ENCODE results near the gene FASTK. TPM values are rescaled to one million over a fixed set of nuclear protein-coding genes. Genes with fewer than 3 reads are reported as not detected.

Gene FASTK
- total RNA-seq, 1 donor from 2014 or later = 63.1 TPM

GRCh38 chr7:151068069-151068773 lies 12.4 kb downstream of the FASTK start:
- peak; percentile 75 for DNase-seq (ENCODE audit: low spot score)

DNA sequence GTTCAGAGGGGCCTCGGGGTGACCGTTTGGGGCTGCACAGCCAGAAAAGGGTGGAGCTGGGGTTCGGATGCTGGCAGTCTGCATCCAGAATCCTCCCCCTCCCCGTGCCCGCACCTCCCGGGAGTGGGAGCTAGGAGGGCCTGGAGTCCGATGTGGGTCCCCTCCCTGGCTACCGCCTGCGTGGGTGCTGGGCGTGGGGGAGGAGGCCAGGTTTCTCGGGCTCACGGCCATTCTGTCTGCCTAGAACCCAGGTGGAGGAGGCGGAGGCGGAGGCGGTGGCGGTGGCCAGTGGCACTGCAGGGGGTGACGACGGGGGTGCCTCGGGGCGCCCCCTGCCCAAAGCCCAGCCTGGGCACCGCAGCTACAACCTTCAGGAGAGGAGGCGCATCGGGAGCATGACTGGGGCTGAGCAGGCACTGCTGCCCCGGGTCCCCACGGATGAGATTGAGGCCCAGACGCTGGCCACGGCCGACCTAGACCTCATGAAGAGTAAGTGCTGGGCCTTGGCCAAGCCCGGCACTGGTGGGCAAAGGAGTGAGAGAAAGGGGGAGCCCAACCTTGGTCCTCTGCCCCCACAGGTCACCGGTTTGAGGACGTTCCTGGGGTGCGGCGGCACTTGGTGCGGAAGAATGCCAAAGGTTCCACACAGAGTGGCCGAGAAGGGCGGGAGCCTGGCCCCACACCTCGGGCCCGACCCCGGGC lies 14.2 kb downstream of the FASTK start:
- no peak for DNase-seq (ENCODE audit: low spot score)

DNA sequence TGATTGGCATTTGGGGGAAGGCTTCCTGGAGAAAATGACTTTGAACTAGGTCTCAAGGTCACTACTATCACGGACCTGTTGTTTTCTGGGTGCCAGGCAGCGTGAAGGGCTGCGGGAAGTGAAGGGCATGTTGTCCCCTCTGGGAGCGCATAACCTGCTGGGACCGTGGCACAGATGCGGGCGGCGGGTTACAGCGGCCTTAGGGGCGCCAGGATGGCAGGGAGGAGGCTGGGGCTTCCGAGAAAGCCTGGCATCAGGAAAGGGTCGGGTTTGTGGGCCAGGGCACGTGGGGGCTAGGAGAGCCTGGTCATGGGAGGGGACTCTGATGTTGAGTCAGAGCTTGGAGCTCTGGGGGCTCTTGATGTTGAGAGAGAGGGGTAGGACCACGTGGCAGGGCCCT lies 15.1 kb downstream of the FASTK start:
- DNase-seq (ENCODE audit: low spot score) = no peak

- DNase-seq (ENCODE audit: low spot score) = no peak
These were observed 15.6 kb downstream of the FASTK start for GRCh38 chr7:151064993-151065392.

DNA sequence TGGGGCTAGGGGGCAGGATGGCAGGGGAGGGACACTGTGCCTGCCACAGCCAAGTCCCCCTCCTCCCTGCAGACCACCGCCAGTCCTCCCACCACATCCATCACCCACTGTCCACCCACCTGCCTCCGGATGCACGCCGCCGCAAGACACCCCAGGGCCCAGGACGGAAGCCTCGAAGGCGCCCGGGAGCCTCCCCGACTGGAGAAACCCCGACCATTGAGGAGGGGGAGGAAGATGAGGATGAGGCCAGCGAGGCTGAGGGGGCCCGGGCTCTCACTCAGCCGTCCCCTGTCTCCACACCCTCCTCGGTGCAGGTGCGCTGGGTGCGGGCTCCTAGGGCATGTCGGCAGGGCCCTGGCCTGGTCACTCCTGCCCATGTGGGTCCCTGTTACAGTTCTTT lies 16.2 kb downstream of the FASTK start:
- DNase-seq (ENCODE audit: low spot score) = no peak

DNA sequence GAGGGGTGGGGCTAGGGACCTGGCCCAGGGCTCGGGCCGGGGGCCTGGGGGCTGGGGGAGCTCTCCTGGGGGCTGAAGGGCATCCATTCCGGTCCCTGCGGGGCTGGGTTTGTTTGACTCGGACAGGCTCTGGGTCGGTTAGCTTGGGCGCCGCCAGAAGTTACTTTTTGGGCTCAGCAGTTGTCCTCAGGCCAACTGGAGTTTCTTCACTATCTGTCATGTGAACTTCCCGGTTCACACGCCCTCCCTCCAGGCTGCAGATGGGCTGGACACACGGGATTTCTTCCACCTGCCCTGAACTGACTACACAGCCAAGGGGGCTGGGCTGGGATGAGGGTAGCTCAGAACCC lies 17.4 kb downstream of the FASTK start:
- DNase-seq (ENCODE audit: low spot score) = peak; percentile 64

DNA sequence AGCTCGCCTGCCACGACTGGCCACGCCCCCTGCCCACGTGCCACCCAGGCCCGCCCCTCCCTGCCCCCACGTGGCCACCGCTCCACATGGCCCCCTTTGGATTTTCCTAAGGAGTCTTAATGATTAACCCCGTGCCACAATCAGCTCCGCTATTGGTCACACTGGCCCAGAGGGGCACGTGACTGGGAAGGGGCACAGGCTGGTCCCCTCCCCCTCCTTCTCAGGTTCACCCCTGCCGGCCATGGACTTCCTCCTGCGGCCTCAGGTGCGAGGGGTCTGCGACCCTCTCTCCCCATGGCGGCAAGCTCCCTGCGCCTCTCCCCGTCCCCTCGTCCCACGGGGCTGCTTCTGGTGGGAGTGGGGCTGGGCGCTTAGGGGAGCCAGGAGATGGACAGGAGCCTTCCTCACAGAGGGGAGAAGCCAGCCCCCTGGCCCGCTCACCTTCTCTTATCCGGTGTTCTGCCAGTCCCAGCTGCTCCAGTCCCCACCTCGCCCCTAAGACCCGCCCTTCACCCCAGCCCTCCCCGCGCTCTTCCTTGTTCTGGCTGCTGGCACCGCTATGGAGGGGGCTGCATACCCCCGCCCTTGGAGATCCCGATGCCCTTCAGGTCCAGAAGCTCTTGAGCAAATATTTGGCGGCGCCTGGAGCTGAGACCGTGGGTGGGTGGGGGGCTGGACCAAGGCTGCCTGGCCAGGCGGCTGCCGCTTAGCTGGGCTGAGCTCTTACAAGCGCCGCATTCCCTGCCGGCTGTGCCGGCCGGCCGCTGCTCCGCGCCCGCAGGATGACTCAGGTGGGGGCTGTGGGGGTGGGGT lies 18.0 kb downstream of the FASTK start:
- peak; percentile 59 for DNase-seq (ENCODE audit: low spot score)

DNA sequence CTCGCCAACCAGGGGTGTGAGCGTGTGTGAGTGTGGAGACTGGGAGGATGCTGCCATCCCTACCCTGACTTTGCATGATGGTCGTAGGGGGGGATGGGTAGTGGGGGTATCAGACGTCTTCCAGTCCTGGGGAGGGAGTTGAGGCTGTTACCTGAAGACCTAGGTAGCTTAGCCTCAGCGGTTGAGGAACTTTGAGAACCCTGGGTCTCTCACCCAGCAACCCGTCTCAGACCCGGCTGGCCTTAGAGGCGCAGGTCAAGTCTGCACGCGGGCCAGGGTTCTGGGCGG lies 18.6 kb downstream of the FASTK start:
- DNase-seq (ENCODE audit: low spot score) = no peak

DNA sequence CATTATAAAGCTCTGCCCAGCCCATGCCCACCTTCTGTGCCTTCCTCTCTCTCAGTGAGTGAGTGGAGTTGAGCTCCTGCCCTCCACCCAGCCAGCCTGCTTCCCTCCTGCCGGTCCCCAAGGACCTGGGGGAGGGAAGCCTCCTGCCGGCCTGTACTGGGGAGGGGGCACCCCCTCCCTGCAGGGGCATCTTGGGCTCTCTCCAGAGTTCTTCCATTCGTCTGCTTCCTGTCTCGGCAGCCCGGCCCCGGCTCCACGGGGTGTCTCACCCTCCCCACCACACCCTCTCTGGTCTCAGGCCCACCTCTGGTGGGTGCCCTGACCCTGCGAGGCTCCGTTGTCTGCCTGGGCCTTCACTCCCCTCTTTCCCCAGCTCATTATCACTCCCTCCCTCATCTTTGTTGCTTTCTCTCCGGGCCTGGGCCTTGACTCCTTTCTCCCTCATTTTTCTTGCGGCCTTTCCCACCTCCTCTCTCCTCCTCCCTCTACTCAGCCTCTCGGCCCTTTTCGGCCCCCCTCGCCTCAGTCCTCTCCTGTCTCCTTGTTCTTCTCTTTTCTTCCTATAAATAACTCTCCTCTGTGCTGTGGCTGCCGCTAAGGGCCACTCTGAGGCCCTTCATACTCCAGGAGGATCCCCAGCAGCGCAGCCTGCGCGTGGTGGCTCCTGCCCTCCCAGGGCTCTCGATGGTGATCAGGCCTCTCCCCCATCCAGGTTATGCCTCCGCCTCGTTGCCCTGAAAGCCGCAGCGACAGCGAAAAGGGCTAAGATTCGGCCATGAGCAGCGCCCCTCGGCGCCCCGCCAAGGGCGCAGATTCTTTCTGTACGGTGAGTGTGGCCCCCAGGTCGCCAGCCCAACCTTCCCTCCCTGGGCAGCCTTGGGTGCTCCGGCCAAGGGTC lies 19.1 kb downstream of the FASTK start:
- peak; percentile 36 for DNase-seq (ENCODE audit: low spot score)

- DNase-seq (ENCODE audit: low spot score) = peak; percentile 44
These were observed 20.0 kb downstream of the FASTK start for GRCh38 chr7:151060416-151061212.

GRCh38 chr7:151060113-151060415 lies 20.5 kb downstream of the FASTK start:
- no peak for DNase-seq (ENCODE audit: low spot score)

GRCh38 chr7:151059367-151060112 lies 21.1 kb downstream of the FASTK start, which contains the start of gene SLC4A2:
SLC4A2 (plus strand) TSS chr7:151059589; CDS start chr7:151061988, 2,399 bp downstream.
- DNase-seq (ENCODE audit: low spot score) = peak; percentile 90

- DNase-seq (ENCODE audit: low spot score) = peak; percentile 38
These were observed 21.7 kb downstream of the FASTK start for GRCh38 chr7:151058781-151059366.

DNA sequence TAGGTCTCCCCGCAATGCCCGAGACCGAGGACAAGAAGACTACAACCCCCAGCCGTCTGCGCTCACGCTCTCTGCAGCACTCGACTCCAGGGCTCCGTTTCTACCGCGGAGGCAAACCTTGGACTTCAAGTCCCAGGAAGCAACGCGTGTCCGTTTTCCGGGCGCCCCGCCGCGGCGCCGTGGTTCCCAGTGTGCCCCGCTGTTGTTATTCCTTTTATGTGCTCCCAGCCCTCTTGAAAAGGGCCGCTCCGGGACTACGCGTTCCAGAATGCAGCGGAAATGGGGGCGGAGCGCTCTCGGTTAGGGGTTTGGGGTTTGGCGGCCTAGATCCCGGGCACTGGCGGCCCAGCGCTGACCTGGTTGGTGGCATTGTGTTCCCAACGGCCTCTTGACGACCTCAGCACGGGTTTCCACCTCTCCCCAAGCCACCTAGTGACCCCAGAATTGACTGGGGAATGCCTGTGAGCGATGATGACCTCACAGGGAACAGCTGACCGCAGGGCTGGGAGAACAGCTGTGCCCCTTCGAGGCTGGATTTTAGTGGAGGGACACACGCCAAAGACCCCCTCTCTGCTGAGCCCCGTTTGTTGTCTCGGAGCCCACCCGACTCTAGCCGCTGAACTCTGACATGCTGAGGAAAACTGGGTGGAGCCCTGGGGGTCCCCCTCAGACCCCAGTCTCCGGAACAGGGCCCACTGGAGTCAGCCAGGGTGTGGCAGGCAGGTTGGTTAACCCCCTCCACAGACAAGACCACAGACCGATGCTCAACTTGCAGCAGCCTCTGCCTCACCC lies 22.4 kb downstream of the FASTK start:
- DNase-seq (ENCODE audit: low spot score) = peak; percentile 100

DNA sequence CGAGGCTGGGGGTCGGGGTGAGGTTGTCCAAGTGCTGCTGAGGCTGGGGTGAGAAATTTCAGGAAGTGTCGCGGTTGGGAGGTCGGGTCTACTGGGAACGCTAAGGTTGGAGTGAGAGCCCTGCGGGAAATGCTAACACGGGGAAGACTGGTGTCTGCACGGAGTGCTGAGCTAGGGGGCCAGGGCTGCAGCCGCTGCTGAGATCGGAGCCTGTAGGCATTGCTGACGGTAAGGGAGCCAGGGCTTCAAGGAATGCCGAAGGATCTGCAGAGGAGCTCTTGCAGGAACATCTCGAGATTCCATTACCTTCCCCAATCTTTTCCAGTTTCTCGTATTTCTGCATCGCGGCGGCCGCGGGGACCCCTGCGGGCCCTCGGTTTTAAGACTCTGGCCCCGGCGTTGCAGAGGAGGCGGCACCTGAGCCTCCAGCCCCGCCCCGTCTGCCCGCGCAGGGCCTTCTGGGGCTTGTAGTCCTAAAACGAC lies 23.1 kb downstream of the FASTK start, which contains the start of gene CDK5:
CDK5 (minus strand) TSS at position 392 of the 483 bp plus-strand sequence; CDS start at position 343, 49 bp downstream.
- no peak for DNase-seq (ENCODE audit: low spot score)

DNA sequence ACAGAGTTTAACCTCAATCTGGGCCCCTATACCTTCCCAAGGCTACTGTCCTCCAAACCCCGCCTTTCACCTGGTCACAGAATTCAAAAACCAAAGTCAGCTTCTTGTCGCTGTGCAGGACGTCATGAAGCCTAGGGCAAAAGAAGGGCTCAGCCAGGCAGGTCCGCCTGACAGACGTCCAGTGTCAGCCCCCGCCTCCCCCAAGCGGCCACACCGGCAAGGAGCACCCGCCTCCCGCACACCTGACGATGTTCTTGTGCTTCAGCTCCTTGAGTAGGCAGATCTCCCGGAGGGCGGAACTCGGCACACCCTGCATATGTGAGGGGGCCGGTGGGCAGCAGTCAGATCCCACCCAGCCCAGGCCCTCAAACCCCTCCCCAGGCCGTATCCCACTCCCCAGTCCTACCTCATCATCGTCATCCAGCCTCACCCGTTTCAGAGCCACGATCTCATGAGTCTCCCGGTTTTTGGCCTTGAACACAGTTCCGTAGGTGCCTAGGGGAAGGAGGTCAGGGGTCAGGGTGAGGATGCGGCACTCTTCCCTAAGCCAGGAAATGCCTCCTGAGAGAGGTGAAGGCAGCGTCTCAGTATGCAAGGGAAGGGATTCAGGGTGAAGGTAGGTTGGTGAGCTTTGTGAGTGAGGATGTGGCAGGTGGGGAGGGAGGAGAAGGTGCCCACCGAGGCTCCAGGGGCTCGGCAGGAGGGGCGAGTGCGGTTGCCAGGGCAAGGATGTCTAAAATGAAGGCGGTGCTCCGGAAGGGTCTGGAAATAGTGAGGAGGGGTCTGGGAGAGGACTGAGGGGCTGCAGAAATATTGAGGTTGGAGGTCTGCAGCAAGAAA lies 23.7 kb downstream of the FASTK start:
- no peak for DNase-seq (ENCODE audit: low spot score)

DNA sequence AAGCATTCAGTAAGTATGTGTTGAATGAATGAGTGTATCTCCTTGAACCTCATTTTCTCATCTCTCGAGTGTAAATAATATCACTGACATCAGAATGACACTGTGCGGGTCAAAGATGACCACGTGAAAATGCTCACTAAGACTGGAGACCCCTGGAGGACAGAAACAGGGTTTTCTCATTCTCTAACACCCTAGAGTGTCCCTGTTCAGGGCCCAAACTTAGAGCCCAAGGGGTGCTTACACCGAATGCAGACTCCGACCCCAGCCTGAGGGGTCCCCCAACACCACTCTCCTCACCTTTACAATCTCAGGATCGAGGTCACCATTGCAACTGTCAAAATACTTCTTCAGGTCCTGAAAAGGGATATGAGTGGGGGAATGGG lies 24.3 kb downstream of the FASTK start:
- no peak for DNase-seq (ENCODE audit: low spot score)

DNA sequence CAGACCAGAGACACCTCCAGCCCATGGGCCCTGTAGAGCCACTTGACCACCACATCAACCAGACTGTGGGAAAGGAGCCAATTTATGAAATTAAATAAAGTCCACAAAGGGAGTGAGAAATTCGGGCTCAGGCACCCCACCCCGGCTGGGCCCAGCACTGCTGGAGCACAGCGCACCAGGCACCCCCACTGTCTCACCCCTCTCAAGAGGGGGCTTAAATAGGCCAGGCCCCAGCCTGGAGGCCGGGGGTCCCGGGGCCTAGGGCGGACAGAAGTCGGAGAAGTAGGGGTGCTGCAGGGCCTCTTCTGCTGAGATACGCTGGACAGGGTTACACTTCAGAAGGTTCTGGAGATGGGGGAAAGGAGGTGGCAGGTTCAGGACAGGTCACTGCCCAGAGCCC lies 26.9 kb downstream of the FASTK start:
- DNase-seq (ENCODE audit: low spot score) = no peak
